GM23338 (cell line): ENCODE results near the gene APBA1. TPM values are rescaled to one million over a fixed set of nuclear protein-coding genes. Genes with fewer than 3 reads are reported as not detected.
A peak's percentile ranks its signal among the peaks of the same experiment; 100 is the strongest.

Source experiments
- ATAC-seq: fragments of 200-7000 bp; cut with Tn5 transposase; 3 replicates; pipeline ENCODE4 v1.9.1; 2020
- DNase-seq: peaks from one replicate; pipeline ENCODE4 v3.0.0-alpha.2; 2015; ENCODE audit warnings: low spot score
- H2AFZ ChIP-seq: fragments of 200-600 bp; sonication (generic); 2 replicates; pipeline ENCODE4 v1.8.0; 2016; ENCODE audit warnings: antibody characterized with exemption, mild to moderate bottlenecking, moderate library complexity
- H3F3A ChIP-seq: fragments of 200-600 bp; sonication (generic); replicated peaks from 2 replicates; pipeline ENCODE4 v1.8.0; 2017; ENCODE audit warnings: antibody characterized with exemption, mixed run types, low read depth
- H3K27ac ChIP-seq: fragments of 200-600 bp; sonication (generic); 2 replicates; pipeline ENCODE4 v1.6.1; 2016; ENCODE audit warnings: low read depth
- H3K27me3 ChIP-seq: fragments of 200-600 bp; sonication (generic); 2 replicates; pipeline ENCODE4 v1.8.0; 2016; ENCODE audit warnings: mild to moderate bottlenecking, mixed run types, moderate library complexity; ENCODE audit not compliant: insufficient read depth
- H3K36me3 ChIP-seq: fragments of 200-600 bp; sonication (generic); 2 replicates; pipeline ENCODE4 v1.8.0; 2016; ENCODE audit warnings: mild to moderate bottlenecking; ENCODE audit not compliant: insufficient read depth
- H3K4me1 ChIP-seq: fragments of 200-600 bp; sonication (generic); 2 replicates; pipeline ENCODE4 v1.8.0; 2016; ENCODE audit warnings: mild to moderate bottlenecking, moderate library complexity; ENCODE audit not compliant: insufficient read depth
- H3K4me2 ChIP-seq: fragments of 200-600 bp; sonication (generic); 2 replicates; pipeline ENCODE4 v1.7.1; 2017; ENCODE audit warnings: mixed run types
- H3K4me3 ChIP-seq: fragments of 200-600 bp; sonication (generic); 2 replicates; pipeline ENCODE4 v1.6.1; 2016; ENCODE audit warnings: mixed run types
- H3K79me2 ChIP-seq: fragments of 200-600 bp; sonication (generic); replicated peaks from 2 replicates; pipeline ENCODE4 v1.8.0; 2017; ENCODE audit warnings: mild to moderate bottlenecking; ENCODE audit not compliant: insufficient read depth
- H3K9me2 ChIP-seq: fragments of 200-600 bp; sonication (generic); 2 replicates; pipeline ENCODE4 v1.8.0; 2017; ENCODE audit not compliant: insufficient read depth
- H4K20me1 ChIP-seq: fragments of 200-600 bp; sonication (generic); replicated peaks from 2 replicates; pipeline ENCODE4 v1.8.0; 2017; ENCODE audit warnings: mild to moderate bottlenecking; ENCODE audit not compliant: insufficient read depth
- H3K27ac Mint-ChIP-seq: 2 replicates; pipeline ENCODE4 v1.8.0; 2020; ENCODE audit warnings: inconsistent platforms, mild to moderate bottlenecking, moderate library complexity, mixed read lengths
- H3K27me3 Mint-ChIP-seq: 3 replicates; pipeline ENCODE4 v1.8.0; 2022; ENCODE audit warnings: low read depth, mild to moderate bottlenecking, moderate library complexity, mixed read lengths, inconsistent platforms; ENCODE audit not compliant: insufficient read depth, poor library complexity
- H3K36me3 Mint-ChIP-seq: 3 replicates; pipeline ENCODE4 v1.8.0; 2021; ENCODE audit warnings: low read depth, mild to moderate bottlenecking, inconsistent platforms, moderate library complexity, mixed read lengths
- H3K4me1 Mint-ChIP-seq: 3 replicates; pipeline ENCODE4 v1.8.0; 2020; ENCODE audit warnings: mild to moderate bottlenecking, inconsistent platforms, mixed read lengths
- H3K4me3 Mint-ChIP-seq: 3 replicates; pipeline ENCODE4 v1.8.0; 2021; ENCODE audit warnings: moderate library complexity, mild to moderate bottlenecking, inconsistent platforms, mixed read lengths
- H3K9me3 Mint-ChIP-seq: 3 replicates; pipeline ENCODE4 v1.8.0; 2020; ENCODE audit warnings: moderate library complexity, mild to moderate bottlenecking, inconsistent platforms, mixed read lengths
- CREB1 ChIP-seq: fragments of 250-450 bp; sonication (Bioruptor Pico); IDR thresholded peaks from 2 replicates; pipeline ENCODE4 v1.5.0; 2020; ENCODE audit warnings: low read depth, mild to moderate bottlenecking, moderate library complexity
- CTCF ChIP-seq, 2 experiments: fragments of 200-600 bp in 1 of 2; sonication (generic) in 1 of 2; conservative IDR thresholded peaks; 2 replicates each; pipeline versions ENCODE4 v1.5.1 to v1.6.1; 2016 to 2017; ENCODE audit warnings: antibody characterized with exemption in 2 of 2, low read depth in 2 of 2, mild to moderate bottlenecking in 2 of 2, moderate library complexity in 1 of 2
- ETS1 ChIP-seq: IDR thresholded peaks from 2 replicates; pipeline ENCODE4 v1.6.1; 2016; ENCODE audit warnings: antibody characterized with exemption
- EZH2phosphoT487 ChIP-seq: fragments of 200-600 bp; sonication (generic); IDR thresholded peaks from one replicate; pipeline ENCODE4 v1.8.1; 2018; ENCODE audit warnings: antibody characterized with exemption; ENCODE audit not compliant: unreplicated experiment
- NANOG ChIP-seq: IDR thresholded peaks from 2 replicates; pipeline ENCODE4 v1.6.1; 2016; ENCODE audit warnings: antibody characterized with exemption, borderline replicate concordance
- POLR2AphosphoS5 ChIP-seq: IDR thresholded peaks from 2 replicates; pipeline ENCODE4 v1.6.1; 2016; ENCODE audit warnings: antibody characterized with exemption, low read depth
- ZNF331 ChIP-seq: fragments of 250-450 bp; sonication (Bioruptor Pico); IDR thresholded peaks from 2 replicates; pipeline ENCODE4 v1.5.0; 2020; ENCODE audit warnings: low read depth, mild to moderate bottlenecking, moderate library complexity
- polyA plus RNA-seq: library from polyadenylated mRNA; unstranded; fragments of >200 nt; fragmentation: Nextera tagmentation; extraction: Ambion mirVana; gene quantifications from 2 replicates; pipeline ENCODE4 v1.2.1, GENCODE V29; 2016
- total RNA-seq: library from RNA; depleted of rRNA; stranded (reverse); fragments of >200 nt; shearing (Covaris generic); gene quantifications from 2 replicates; pipeline ENCODE4 v1.2.3, GENCODE V29; 2014
- TF ChIP-seq, protein P1 (sequence below): IDR thresholded peaks from one replicate; pipeline ENCODE4 v1.6.1; 2018; ENCODE audit warnings: antibody characterized with exemption; ENCODE audit not compliant: unreplicated experiment

Gene APBA1
- total and polyA plus RNA-seq, 2 experiments from 2014 or later, result 0.26 to 1.0 TPM

DNA sequence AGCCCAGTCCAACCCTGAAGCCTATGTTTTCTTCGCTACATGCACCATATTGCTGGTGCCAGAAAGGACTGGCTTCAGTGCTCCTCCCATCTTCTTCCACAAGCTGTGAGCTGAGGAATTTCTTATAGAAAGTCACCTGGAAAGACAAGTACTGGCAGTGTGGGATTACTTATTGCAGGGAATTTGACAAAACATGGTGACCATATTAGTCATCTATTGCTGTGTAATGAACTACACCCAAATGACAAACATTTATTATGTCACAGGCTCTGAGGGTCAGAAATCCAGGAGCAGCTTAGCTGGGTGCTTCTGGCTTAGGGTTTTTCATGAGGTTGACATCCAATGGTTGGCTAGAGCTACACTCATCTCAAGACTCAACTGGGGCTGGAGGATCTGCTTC lies 271.7 kb downstream of the APBA1 start:
- Mint-ChIP-seq H3K27ac (no peak overlapping the region), H3K4me3 (no peak overlapping the region), H3K9me3 (peaks cover 3% of the 10 kb centered on the region; the same call in 1 of the 3 replicates), H3K36me3 (0 out of 3 replicates have a peak, but pooled peaks cover 2% of the 10 kb centered on the region), H3K4me1 (peaks cover 6% of the 10 kb centered on the region; the same call in 2 of the 3 replicates), H3K27me3 (peaks cover 7% of the 10 kb centered on the region)
- Histone ChIP-seq H3K4me2 (no peak overlapping the region), H3K4me3 (no peak overlapping the region), H3K4me1 (no peaks in the 10 kb centered on the region), H4K20me1 (no peaks in the 10 kb centered on the region), H3K27me3 (no peaks in the 10 kb centered on the region), H3K36me3 (no peaks in the 10 kb centered on the region), H3K9me2 (no peaks in the 10 kb centered on the region), H2AFZ (no peak overlapping the region), H3K27ac (no peak overlapping the region), H3K79me2 (no peaks in the 10 kb centered on the region), H3F3A (no peaks in the 10 kb centered on the region)
- ATAC-seq (no peak), DNase-seq (no peak)
- TF ChIP-seq ETS1, result no peak
- no peak for TF ChIP-seq EZH2phosphoT487
- no peak for TF ChIP-seq CREB1 (CRISPR knock-in tag)
- no peak for TF ChIP-seq POLR2AphosphoS5
- TF ChIP-seq, protein P1, sequence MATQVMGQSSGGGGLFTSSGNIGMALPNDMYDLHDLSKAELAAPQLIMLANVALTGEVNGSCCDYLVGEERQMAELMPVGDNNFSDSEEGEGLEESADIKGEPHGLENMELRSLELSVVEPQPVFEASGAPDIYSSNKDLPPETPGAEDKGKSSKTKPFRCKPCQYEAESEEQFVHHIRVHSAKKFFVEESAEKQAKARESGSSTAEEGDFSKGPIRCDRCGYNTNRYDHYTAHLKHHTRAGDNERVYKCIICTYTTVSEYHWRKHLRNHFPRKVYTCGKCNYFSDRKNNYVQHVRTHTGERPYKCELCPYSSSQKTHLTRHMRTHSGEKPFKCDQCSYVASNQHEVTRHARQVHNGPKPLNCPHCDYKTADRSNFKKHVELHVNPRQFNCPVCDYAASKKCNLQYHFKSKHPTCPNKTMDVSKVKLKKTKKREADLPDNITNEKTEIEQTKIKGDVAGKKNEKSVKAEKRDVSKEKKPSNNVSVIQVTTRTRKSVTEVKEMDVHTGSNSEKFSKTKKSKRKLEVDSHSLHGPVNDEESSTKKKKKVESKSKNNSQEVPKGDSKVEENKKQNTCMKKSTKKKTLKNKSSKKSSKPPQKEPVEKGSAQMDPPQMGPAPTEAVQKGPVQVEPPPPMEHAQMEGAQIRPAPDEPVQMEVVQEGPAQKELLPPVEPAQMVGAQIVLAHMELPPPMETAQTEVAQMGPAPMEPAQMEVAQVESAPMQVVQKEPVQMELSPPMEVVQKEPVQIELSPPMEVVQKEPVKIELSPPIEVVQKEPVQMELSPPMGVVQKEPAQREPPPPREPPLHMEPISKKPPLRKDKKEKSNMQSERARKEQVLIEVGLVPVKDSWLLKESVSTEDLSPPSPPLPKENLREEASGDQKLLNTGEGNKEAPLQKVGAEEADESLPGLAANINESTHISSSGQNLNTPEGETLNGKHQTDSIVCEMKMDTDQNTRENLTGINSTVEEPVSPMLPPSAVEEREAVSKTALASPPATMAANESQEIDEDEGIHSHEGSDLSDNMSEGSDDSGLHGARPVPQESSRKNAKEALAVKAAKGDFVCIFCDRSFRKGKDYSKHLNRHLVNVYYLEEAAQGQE, result no peak
- TF ChIP-seq NANOG, result no peak

DNA sequence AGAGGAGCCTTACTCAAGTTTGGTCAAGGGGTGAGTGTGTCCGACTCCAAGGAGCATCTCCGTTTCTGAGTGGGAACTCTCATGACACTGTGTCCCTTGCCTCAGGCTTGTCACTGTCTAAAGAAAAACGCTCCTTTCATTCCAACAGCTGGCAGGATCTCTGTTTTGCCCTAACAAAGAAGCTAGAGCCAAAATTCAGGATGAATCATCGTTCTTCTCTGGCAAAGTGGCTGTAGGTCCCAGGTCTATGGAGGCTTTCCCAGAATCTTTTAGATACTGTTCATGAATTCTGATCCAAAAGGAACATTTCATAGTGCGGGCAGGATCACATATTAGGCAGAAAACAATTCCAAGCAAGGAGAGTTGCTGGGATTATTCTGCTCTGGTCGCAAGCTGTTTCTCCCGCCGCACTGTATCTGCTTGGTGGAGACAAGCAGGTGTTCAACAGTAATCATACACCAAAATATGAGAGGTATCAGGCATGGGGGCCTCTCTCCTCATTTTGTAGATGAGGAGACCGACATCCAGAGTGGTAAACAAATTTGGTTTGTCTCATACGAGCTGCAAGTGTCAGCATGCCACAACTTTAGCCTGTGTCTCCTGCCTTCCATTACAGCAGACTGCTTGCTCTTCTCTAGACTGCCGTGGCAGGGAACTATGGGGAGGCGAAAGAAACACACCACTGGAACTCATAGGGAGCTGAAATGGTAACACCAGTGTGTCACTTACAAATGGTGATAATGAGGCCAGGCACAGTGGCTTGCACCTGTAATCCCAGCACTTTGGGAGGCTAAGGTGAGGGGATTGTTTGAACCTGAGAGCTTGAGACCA lies 274.6 kb downstream of the APBA1 start:
- H3K4me3 ChIP-seq, result no peak overlapping the region
- no peaks in the 10 kb centered on the region for H3K4me1 ChIP-seq
- ATAC-seq (no peak), DNase-seq (no peak)
- Mint-ChIP-seq H3K36me3 (0 out of 3 replicates have a peak, but pooled peaks cover 2% of the 10 kb centered on the region), H3K27ac (no peak overlapping the region), H3K4me1 (no peaks in the 10 kb centered on the region), H3K27me3 (peaks cover 2% of the 10 kb centered on the region), H3K4me3 (no peak overlapping the region), H3K9me3 (0 out of 3 replicates have a peak, but pooled peaks cover 3% of the 10 kb centered on the region)
- H3K79me2 ChIP-seq, result no peaks in the 10 kb centered on the region
- H2AFZ ChIP-seq, result peak overlapping the region; percentile 69
- no peak overlapping the region for H3K27ac ChIP-seq
- H3K27me3 ChIP-seq, result no peaks in the 10 kb centered on the region
- H3K4me2 ChIP-seq, result no peak overlapping the region
- H3K9me2 ChIP-seq, result peaks cover 4% of the 10 kb centered on the region; the same call in 1 of the 2 replicates
- H4K20me1 ChIP-seq, result no peaks in the 10 kb centered on the region
- H3K36me3 ChIP-seq, result no peaks in the 10 kb centered on the region
- no peaks in the 10 kb centered on the region for H3F3A ChIP-seq
- TF ChIP-seq CTCF (conservative IDR thresholded peaks at IDR 0.05; ENCODE audit: low read depth in 2 of 2), result no peak
- TF ChIP-seq ZNF331 (CRISPR knock-in tag), result no peak
- no peak for TF ChIP-seq CREB1 (CRISPR knock-in tag)
